OCI-M2 (cell line): Measurements from ENCODE around the gene LRRC27.

ENCODE experiments used
- DNase-seq: peaks from one replicate; lab custom pipeline; 2025; ENCODE audit not compliant: unreplicated experiment; lab: John Stamatoyannopoulos, UW

The LRRC27 gene

GRCh38 chr10:132388891-132389432, 57.0 kb downstream of the LRRC27 start:
- DNase-seq = no peak

- no peak for DNase-seq
These were observed 57.6 kb downstream of the LRRC27 start for GRCh38 chr10:132389433-132390169.

GRCh38 chr10:132390170-132390920, 58.4 kb downstream of the LRRC27 start:
- no peak for DNase-seq

GRCh38 chr10:132390921-132391675, 59.1 kb downstream of the LRRC27 start:
- no peak for DNase-seq

GRCh38 chr10:132391676-132392020, 59.7 kb downstream of the LRRC27 start:
- no peak for DNase-seq

GRCh38 chr10:132392184-132392800, 60.3 kb downstream of the LRRC27 start:
- no peak for DNase-seq

- DNase-seq = no peak
These were observed 61.1 kb downstream of the LRRC27 start for GRCh38 chr10:132392811-132393694.

GRCh38 chr10:132393695-132394181, 61.7 kb downstream of the LRRC27 start:
- DNase-seq = no peak

- DNase-seq = no peak
These were observed 62.3 kb downstream of the LRRC27 start for GRCh38 chr10:132394201-132394811.

GRCh38 chr10:132394936-132395703, 63.1 kb downstream of the LRRC27 start:
- no peak for DNase-seq

- no peak for DNase-seq
These were observed 63.9 kb downstream of the LRRC27 start for GRCh38 chr10:132395704-132396493.

- no peak for DNase-seq
These were observed 64.6 kb downstream of the LRRC27 start for GRCh38 chr10:132396494-132397035.

- DNase-seq = no peak
These were observed 65.1 kb downstream of the LRRC27 start, which contains the start of gene PWWP2B for GRCh38 chr10:132397036-132397541. TSS of gene PWWP2B (plus strand) at chr10:132397200. CDS start at chr10:132397227, 27 bp downstream.

GRCh38 chr10:132397671-132398565, 65.9 kb downstream of the LRRC27 start:
- no peak for DNase-seq

GRCh38 chr10:132398566-132398991, 66.6 kb downstream of the LRRC27 start:
- DNase-seq = no peak
